HG02943 (cell line): Measurements from ENCODE around the gene UBA3.

Experiments
- ATAC-seq: cut with Tn5 transposase; IDR thresholded peaks from one replicate; pipeline ENCODE4 v1.9.1; 2021; ENCODE audit warnings: mild to moderate bottlenecking, low read depth, moderate library complexity; ENCODE audit not compliant: unreplicated experiment

UBA3 gene

GRCh38 chr3:69079269-69080159 lies 651 bp downstream of the UBA3 start:
- ATAC-seq, result peak; percentile 13

- no peak for ATAC-seq
These were observed 7.2 kb downstream of the UBA3 start for GRCh38 chr3:69072928-69073327.

- no peak for ATAC-seq
These were observed 14.0 kb downstream of the UBA3 start for GRCh38 chr3:69066121-69066520.

- no peak for ATAC-seq
These were observed 14.7 kb downstream of the UBA3 start for GRCh38 chr3:69065318-69065964.

- no peak for ATAC-seq
These were observed 16.5 kb downstream of the UBA3 start for GRCh38 chr3:69063636-69064035.

- no peak for ATAC-seq
These were observed 20.5 kb downstream of the UBA3 start for GRCh38 chr3:69059688-69060087.

GRCh38 chr3:69058947-69059224 lies 21.3 kb downstream of the UBA3 start:
- no peak for ATAC-seq

- ATAC-seq, result peak; percentile 98
These were observed 21.8 kb downstream of the UBA3 start for GRCh38 chr3:69058180-69058946.

- peak; percentile 6 for ATAC-seq
These were observed 27.7 kb downstream of the UBA3 start for GRCh38 chr3:69052472-69052898.

- ATAC-seq, result peak; percentile 98
These were observed 28.3 kb downstream of the UBA3 start, which contains the start of gene TMF1 for GRCh38 chr3:69051756-69052471. TSS of gene TMF1 (minus strand) at chr3:69052333. CDS start at chr3:69052086, 247 bp downstream.

GRCh38 chr3:69048990-69049389 lies 31.2 kb downstream of the UBA3 start:
- no peak for ATAC-seq

- no peak for ATAC-seq
These were observed 35.6 kb downstream of the UBA3 start for GRCh38 chr3:69044608-69045007.

- no peak for ATAC-seq
These were observed 46.7 kb downstream of the UBA3 start for GRCh38 chr3:69033470-69033869.

- no peak for ATAC-seq
These were observed 47.4 kb downstream of the UBA3 start for GRCh38 chr3:69032737-69033136.

GRCh38 chr3:69032142-69032541 lies 48.0 kb downstream of the UBA3 start:
- ATAC-seq, result no peak

- ATAC-seq, result no peak
These were observed 48.5 kb downstream of the UBA3 start for GRCh38 chr3:69031635-69032034.

GRCh38 chr3:69020857-69021256 lies 59.3 kb downstream of the UBA3 start:
- ATAC-seq, result no peak

- no peak for ATAC-seq
These were observed 59.7 kb downstream of the UBA3 start for GRCh38 chr3:69020424-69020823.

GRCh38 chr3:69016901-69017300 lies 63.3 kb downstream of the UBA3 start:
- no peak for ATAC-seq

GRCh38 chr3:69016102-69016501 lies 64.1 kb downstream of the UBA3 start:
- ATAC-seq, result no peak
